OCI-LY7 (cell line): ENCODE measurements around the gene CYP27C1. TPM values are rescaled to one million over a fixed set of nuclear protein-coding genes. Genes with fewer than 3 reads are reported as not detected.

Source experiments
- BruUV-seq: library from RNA; stranded (reverse); fragments of 400-500 nt; replicated peaks from 2 replicates; lab custom pipeline; 2021; lab: Mats Ljungman, UMichigan
- CTCF ChIA-PET: fragments of 300-600 bp; sonication (Branson Sonifier 250); formaldehyde crosslinking; loops from one replicate; lab custom pipeline; 2022; ENCODE audit warnings: antibody characterized with exemption; ENCODE audit not compliant: unreplicated experiment; lab: Charles Lee
- POLR2A ChIA-PET: fragments of 300-600 bp; sonication (Branson Sonifier 250); formaldehyde crosslinking; loops from one replicate; lab custom pipeline; 2022; ENCODE audit warnings: antibody characterized with exemption; lab: Charles Lee
- DNase-seq: peaks from one replicate; pipeline ENCODE4 v3.0.0-alpha.2; 2015; ENCODE audit warnings: low spot score
- H2AFZ ChIP-seq: fragments of 200-600 bp; sonication (generic), shearing (Covaris generic); 2 replicates; pipeline ENCODE4 v1.6.1; 2014; ENCODE audit warnings: mild to moderate bottlenecking, antibody characterized with exemption, low read length, moderate library complexity
- H3K27ac ChIP-seq: fragments of 200-600 bp; sonication (generic); 2 replicates; pipeline ENCODE4 v1.5.1; 2014; ENCODE audit warnings: mixed run types, low read depth, mild to moderate bottlenecking, moderate library complexity, low read length, inconsistent platforms; ENCODE audit not compliant: poor library complexity, severe bottlenecking
- H3K36me3 ChIP-seq: fragments of 200-600 bp; sonication (generic); 2 replicates; pipeline ENCODE4 v1.6.1; 2014; ENCODE audit warnings: mild to moderate bottlenecking, antibody characterized with exemption, low read length, moderate library complexity, mixed read lengths; ENCODE audit not compliant: insufficient read depth
- H3K4me1 ChIP-seq: fragments of 200-600 bp; sonication (generic); 2 replicates; pipeline ENCODE4 v1.5.1; 2014; ENCODE audit warnings: mild to moderate bottlenecking, low read length; ENCODE audit not compliant: insufficient read depth, poor library complexity, severe bottlenecking
- H3K4me2 ChIP-seq: fragments of 200-600 bp; sonication (generic); 2 replicates; pipeline ENCODE4 v1.6.1; 2014; ENCODE audit warnings: mild to moderate bottlenecking, low read length
- H3K4me3 ChIP-seq: fragments of 200-600 bp; sonication (generic); 2 replicates; pipeline ENCODE4 v1.5.1; 2014; ENCODE audit warnings: mild to moderate bottlenecking, low read depth, low read length; ENCODE audit not compliant: poor library complexity, severe bottlenecking
- H3K79me2 ChIP-seq: fragments of 200-600 bp; sonication (generic); 2 replicates; pipeline ENCODE4 v1.6.1; 2016; ENCODE audit warnings: low read depth, mild to moderate bottlenecking, low read length, moderate library complexity, mixed read lengths; ENCODE audit not compliant: insufficient read depth
- H3K9me2 ChIP-seq: fragments of 200-600 bp; sonication (generic); 2 replicates; pipeline ENCODE4 v1.6.1; 2016; ENCODE audit warnings: mild to moderate bottlenecking, low read length, mixed read lengths; ENCODE audit not compliant: insufficient read depth
- H3K9me3 ChIP-seq: fragments of 200-600 bp; sonication (generic); 2 replicates; pipeline ENCODE4 v1.6.1; 2014; ENCODE audit warnings: mild to moderate bottlenecking, mixed run types, low read length, mixed read lengths
- H4K20me1 ChIP-seq: fragments of 200-600 bp; sonication (generic); 2 replicates; pipeline ENCODE4 v1.6.1; 2014; ENCODE audit warnings: mild to moderate bottlenecking, antibody characterized with exemption, low read length, moderate library complexity, mixed read lengths; ENCODE audit not compliant: insufficient read depth
- CTCF ChIP-seq: fragments of 200-600 bp; sonication (generic); conservative IDR thresholded peaks from 2 replicates; pipeline ENCODE4 v1.5.1; 2014; ENCODE audit warnings: mild to moderate bottlenecking, antibody characterized with exemption, low read length, moderate library complexity, mixed read lengths
- EZH2phosphoT487 ChIP-seq: fragments of 200-600 bp; sonication (generic); IDR thresholded peaks from 2 replicates; pipeline ENCODE4 v1.6.1; 2018; ENCODE audit warnings: low read depth, borderline replicate concordance, mild to moderate bottlenecking, mixed run types, antibody characterized with exemption, low read length, moderate library complexity, mixed read lengths
- intact Hi-C: fragments of 100-400 bp; cut with micrococcal nuclease; formaldehyde crosslinking; loops from one replicate; pipeline ENCODE4 v1.10.0; 2022; ENCODE audit not compliant: unreplicated experiment
- total RNA-seq, 2 experiments: library from RNA; depleted of rRNA in 1 of 2; stranded (reverse); fragments of >200 nt in 1 of 2; shearing (Covaris generic) in 1 of 2; gene quantifications; 2 replicates each; pipeline ENCODE4 v1.2.3, GENCODE V29; 2014 to 2022

The CYP27C1 gene
- total RNA-seq, 2 experiments from 2014 or later = not detected

GRCh38 chr2:127233710-127234109, 13.6 kb upstream of the CYP27C1 start:
- Histone ChIP-seq H3K4me1 (no peaks in the 10 kb centered on the region), H2AFZ (no peak overlapping the region), H3K4me3 (no peak overlapping the region), H3K79me2 (no peaks in the 10 kb centered on the region), H3K9me3 (no peaks in the 10 kb centered on the region), H3K36me3 (no peaks in the 10 kb centered on the region), H4K20me1 (no peaks in the 10 kb centered on the region), H3K9me2 (no peaks in the 10 kb centered on the region), H3K27ac (no peak overlapping the region), H3K4me2 (no peak overlapping the region)
- ChIA-PET CTCF (no interaction called here), POLR2A (interaction anchor here (1.0 to 1.8 kb wide), 2 partner anchors 11 to 56 kb away, joined by 3 to 4 read pairs; no protein-coding TSS in a partner anchor)
- intact Hi-C loops = loop anchor here (1.0 kb wide), 1 partner anchor 34 kb away; no protein-coding TSS in a partner anchor
- no peak for TF ChIP-seq CTCF
- TF ChIP-seq EZH2phosphoT487 = no peak
- DNase-seq = no peak
- no TSS peak for BruUV-seq

GRCh38 chr2:127231130-127231865, 11.2 kb upstream of the CYP27C1 start:
- no peaks in the 10 kb centered on the region for H4K20me1 ChIP-seq
- H3K4me1 ChIP-seq = no peaks in the 10 kb centered on the region
- no peak overlapping the region for H3K27ac ChIP-seq
- CTCF ChIA-PET = no interaction called here
- no TSS peak for BruUV-seq
- no peaks in the 10 kb centered on the region for H3K9me3 ChIP-seq
- H3K9me2 ChIP-seq = no peaks in the 10 kb centered on the region
- intact Hi-C loops = no loop called here
- H3K79me2 ChIP-seq = no peaks in the 10 kb centered on the region
- no peak overlapping the region for H3K4me2 ChIP-seq
- TF ChIP-seq CTCF = no peak
- no peak for TF ChIP-seq EZH2phosphoT487
- H3K4me3 ChIP-seq = no peak overlapping the region
- POLR2A ChIA-PET = no interaction called here
- no peak for DNase-seq
- H2AFZ ChIP-seq = no peak overlapping the region
- H3K36me3 ChIP-seq = no peaks in the 10 kb centered on the region

GRCh38 chr2:127229555-127229954, 9.5 kb upstream of the CYP27C1 start:
- ChIA-PET POLR2A (no interaction called here), CTCF (no interaction called here)

More at GRCh38 chr2:127229555-127229954, 9.5 kb upstream of the CYP27C1 start:
- no peaks in the 10 kb centered on the region for H3K9me3 ChIP-seq
- H3K4me1 ChIP-seq = no peaks in the 10 kb centered on the region
- no TSS peak for BruUV-seq
- no peak for DNase-seq
- intact Hi-C loops = no loop called here
- no peaks in the 10 kb centered on the region for H4K20me1 ChIP-seq
- no peak overlapping the region for H2AFZ ChIP-seq
- H3K27ac ChIP-seq = no peak overlapping the region
- no peaks in the 10 kb centered on the region for H3K9me2 ChIP-seq
- H3K79me2 ChIP-seq = no peaks in the 10 kb centered on the region
- TF ChIP-seq CTCF = no peak
- no peak for TF ChIP-seq EZH2phosphoT487
- H3K4me2 ChIP-seq = no peak overlapping the region
- no peaks in the 10 kb centered on the region for H3K36me3 ChIP-seq
- H3K4me3 ChIP-seq = no peak overlapping the region
